Measurements from ENCODE around the gene SIK3. TPM values are rescaled to one million over a fixed set of nuclear protein-coding genes. Genes with fewer than 3 reads are reported as not detected.

Gene SIK3
- total and polyA plus RNA-seq, 2 experiments from 2014 or later = 6.1 to 33.9 TPM

DNA sequence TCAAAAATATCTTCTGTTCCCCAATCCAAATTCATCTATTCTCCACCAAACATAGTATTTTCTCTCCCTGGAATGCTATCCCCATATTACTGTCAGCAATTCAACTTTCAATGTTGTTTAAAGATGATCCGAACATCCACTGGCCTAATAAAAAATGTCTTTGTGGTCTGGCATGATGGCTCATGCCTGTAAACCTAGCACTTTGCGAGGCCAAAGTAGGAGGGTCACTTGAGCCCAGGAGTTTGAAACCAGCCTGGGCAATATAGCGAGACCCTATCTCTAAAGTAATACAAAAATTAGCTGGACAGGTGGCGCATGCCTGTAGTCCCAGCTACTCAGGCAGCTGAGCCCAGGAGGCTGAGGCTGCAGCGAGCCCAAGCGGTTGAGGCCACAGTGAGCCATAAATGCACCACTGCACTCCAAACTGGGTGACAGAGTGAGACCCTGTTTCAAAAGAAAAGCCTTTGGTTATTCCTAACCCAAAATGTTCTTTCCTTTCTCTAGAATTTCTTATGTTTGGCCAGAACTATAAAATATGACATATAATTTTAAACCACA, 29.8 kb downstream of the SIK3 start:
- ATAC-seq = no peak
- TF ChIP-seq, protein P1, sequence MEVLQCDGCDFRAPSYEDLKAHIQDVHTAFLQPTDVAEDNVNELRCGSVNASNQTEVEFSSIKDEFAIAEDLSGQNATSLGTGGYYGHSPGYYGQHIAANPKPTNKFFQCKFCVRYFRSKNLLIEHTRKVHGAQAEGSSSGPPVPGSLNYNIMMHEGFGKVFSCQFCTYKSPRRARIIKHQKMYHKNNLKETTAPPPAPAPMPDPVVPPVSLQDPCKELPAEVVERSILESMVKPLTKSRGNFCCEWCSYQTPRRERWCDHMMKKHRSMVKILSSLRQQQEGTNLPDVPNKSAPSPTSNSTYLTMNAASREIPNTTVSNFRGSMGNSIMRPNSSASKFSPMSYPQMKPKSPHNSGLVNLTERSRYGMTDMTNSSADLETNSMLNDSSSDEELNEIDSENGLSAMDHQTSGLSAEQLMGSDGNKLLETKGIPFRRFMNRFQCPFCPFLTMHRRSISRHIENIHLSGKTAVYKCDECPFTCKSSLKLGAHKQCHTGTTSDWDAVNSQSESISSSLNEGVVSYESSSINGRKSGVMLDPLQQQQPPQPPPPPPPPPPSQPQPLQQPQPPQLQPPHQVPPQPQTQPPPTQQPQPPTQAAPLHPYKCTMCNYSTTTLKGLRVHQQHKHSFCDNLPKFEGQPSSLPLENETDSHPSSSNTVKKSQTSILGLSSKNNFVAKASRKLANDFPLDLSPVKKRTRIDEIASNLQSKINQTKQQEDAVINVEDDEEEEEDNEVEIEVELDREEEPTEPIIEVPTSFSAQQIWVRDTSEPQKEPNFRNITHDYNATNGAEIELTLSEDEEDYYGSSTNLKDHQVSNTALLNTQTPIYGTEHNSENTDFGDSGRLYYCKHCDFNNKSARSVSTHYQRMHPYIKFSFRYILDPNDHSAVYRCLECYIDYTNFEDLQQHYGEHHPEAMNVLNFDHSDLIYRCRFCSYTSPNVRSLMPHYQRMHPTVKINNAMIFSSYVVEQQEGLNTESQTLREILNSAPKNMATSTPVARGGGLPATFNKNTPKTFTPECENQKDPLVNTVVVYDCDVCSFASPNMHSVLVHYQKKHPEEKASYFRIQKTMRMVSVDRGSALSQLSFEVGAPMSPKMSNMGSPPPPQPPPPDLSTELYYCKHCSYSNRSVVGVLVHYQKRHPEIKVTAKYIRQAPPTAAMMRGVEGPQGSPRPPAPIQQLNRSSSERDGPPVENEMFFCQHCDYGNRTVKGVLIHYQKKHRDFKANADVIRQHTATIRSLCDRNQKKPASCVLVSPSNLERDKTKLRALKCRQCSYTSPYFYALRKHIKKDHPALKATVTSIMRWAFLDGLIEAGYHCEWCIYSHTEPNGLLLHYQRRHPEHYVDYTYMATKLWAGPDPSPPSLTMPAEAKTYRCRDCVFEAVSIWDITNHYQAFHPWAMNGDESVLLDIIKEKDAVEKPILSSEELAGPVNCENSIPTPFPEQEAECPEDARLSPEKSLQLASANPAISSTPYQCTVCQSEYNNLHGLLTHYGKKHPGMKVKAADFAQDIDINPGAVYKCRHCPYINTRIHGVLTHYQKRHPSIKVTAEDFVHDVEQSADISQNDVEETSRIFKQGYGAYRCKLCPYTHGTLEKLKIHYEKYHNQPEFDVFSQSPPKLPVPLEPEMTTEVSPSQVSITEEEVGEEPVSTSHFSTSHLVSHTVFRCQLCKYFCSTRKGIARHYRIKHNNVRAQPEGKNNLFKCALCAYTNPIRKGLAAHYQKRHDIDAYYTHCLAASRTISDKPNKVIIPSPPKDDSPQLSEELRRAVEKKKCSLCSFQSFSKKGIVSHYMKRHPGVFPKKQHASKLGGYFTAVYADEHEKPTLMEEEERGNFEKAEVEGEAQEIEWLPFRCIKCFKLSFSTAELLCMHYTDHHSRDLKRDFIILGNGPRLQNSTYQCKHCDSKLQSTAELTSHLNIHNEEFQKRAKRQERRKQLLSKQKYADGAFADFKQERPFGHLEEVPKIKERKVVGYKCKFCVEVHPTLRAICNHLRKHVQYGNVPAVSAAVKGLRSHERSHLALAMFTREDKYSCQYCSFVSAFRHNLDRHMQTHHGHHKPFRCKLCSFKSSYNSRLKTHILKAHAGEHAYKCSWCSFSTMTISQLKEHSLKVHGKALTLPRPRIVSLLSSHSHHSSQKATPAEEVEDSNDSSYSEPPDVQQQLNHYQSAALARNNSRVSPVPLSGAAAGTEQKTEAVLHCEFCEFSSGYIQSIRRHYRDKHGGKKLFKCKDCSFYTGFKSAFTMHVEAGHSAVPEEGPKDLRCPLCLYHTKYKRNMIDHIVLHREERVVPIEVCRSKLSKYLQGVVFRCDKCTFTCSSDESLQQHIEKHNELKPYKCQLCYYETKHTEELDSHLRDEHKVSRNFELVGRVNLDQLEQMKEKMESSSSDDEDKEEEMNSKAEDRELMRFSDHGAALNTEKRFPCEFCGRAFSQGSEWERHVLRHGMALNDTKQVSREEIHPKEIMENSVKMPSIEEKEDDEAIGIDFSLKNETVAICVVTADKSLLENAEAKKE (CRISPR knock-in tag; IDR thresholded peaks at IDR 0.05) = no peak
- TF ChIP-seq ZNF331 (CRISPR knock-in tag; IDR thresholded peaks at IDR 0.05; ENCODE audit: low read depth) (no peak), CREB1 (CRISPR knock-in tag; IDR thresholded peaks at IDR 0.05; ENCODE audit: low read depth) (no peak), EZH2 (IDR thresholded peaks at IDR 0.05; ENCODE audit: low read depth, unreplicated experiment) (no peak), ZNF114 (CRISPR knock-in tag; IDR thresholded peaks at IDR 0.05) (no peak), STAT1 (IDR thresholded peaks at IDR 0.05; ENCODE audit: unreplicated experiment) (no peak), NANOG (IDR thresholded peaks at IDR 0.05; ENCODE audit: borderline replicate concordance) (no peak), POLR2AphosphoS5 (IDR thresholded peaks at IDR 0.05; ENCODE audit: low read depth) (no peak), JUNB (IDR thresholded peaks at IDR 0.05; ENCODE audit: unreplicated experiment) (no peak)
- TF ChIP-seq, protein P2, sequence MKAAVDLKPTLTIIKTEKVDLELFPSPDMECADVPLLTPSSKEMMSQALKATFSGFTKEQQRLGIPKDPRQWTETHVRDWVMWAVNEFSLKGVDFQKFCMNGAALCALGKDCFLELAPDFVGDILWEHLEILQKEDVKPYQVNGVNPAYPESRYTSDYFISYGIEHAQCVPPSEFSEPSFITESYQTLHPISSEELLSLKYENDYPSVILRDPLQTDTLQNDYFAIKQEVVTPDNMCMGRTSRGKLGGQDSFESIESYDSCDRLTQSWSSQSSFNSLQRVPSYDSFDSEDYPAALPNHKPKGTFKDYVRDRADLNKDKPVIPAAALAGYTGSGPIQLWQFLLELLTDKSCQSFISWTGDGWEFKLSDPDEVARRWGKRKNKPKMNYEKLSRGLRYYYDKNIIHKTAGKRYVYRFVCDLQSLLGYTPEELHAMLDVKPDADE (IDR thresholded peaks at IDR 0.05) = no peak
- TF ChIP-seq, protein P3, sequence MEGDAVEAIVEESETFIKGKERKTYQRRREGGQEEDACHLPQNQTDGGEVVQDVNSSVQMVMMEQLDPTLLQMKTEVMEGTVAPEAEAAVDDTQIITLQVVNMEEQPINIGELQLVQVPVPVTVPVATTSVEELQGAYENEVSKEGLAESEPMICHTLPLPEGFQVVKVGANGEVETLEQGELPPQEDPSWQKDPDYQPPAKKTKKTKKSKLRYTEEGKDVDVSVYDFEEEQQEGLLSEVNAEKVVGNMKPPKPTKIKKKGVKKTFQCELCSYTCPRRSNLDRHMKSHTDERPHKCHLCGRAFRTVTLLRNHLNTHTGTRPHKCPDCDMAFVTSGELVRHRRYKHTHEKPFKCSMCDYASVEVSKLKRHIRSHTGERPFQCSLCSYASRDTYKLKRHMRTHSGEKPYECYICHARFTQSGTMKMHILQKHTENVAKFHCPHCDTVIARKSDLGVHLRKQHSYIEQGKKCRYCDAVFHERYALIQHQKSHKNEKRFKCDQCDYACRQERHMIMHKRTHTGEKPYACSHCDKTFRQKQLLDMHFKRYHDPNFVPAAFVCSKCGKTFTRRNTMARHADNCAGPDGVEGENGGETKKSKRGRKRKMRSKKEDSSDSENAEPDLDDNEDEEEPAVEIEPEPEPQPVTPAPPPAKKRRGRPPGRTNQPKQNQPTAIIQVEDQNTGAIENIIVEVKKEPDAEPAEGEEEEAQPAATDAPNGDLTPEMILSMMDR (conservative IDR thresholded peaks at IDR 0.05; ENCODE audit: low read depth in 2 of 2) = no peak
- TF ChIP-seq, protein P4, sequence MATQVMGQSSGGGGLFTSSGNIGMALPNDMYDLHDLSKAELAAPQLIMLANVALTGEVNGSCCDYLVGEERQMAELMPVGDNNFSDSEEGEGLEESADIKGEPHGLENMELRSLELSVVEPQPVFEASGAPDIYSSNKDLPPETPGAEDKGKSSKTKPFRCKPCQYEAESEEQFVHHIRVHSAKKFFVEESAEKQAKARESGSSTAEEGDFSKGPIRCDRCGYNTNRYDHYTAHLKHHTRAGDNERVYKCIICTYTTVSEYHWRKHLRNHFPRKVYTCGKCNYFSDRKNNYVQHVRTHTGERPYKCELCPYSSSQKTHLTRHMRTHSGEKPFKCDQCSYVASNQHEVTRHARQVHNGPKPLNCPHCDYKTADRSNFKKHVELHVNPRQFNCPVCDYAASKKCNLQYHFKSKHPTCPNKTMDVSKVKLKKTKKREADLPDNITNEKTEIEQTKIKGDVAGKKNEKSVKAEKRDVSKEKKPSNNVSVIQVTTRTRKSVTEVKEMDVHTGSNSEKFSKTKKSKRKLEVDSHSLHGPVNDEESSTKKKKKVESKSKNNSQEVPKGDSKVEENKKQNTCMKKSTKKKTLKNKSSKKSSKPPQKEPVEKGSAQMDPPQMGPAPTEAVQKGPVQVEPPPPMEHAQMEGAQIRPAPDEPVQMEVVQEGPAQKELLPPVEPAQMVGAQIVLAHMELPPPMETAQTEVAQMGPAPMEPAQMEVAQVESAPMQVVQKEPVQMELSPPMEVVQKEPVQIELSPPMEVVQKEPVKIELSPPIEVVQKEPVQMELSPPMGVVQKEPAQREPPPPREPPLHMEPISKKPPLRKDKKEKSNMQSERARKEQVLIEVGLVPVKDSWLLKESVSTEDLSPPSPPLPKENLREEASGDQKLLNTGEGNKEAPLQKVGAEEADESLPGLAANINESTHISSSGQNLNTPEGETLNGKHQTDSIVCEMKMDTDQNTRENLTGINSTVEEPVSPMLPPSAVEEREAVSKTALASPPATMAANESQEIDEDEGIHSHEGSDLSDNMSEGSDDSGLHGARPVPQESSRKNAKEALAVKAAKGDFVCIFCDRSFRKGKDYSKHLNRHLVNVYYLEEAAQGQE (IDR thresholded peaks at IDR 0.05; ENCODE audit: unreplicated experiment) = no peak
- Mint-ChIP-seq H3K9me3 (no peaks in the 10 kb centered on the region), H3K4me1 (peaks cover 20% of the 10 kb centered on the region), H3K27ac (no peak overlapping the region; the same call in 1 of the 2 replicates), H3K36me3 (ENCODE audit: low read depth) (no peaks in the 10 kb centered on the region), H3K4me3 (no peak overlapping the region), H3K27me3 (ENCODE audit: insufficient read depth, low read depth, poor library complexity) (peaks cover 1% of the 10 kb centered on the region)
- Histone ChIP-seq H3K36me3 (ENCODE audit: insufficient read depth) (no peaks in the 10 kb centered on the region), H3K4me1 (ENCODE audit: insufficient read depth) (peaks cover 14% of the 10 kb centered on the region), H3F3A (replicated peaks; ENCODE audit: low read depth) (no peaks in the 10 kb centered on the region), H3K4me3 (no peak overlapping the region), H2AFZ (no peak overlapping the region), H3K27me3 (ENCODE audit: insufficient read depth) (no peaks in the 10 kb centered on the region), H3K9me2 (ENCODE audit: insufficient read depth) (no peaks in the 10 kb centered on the region), H3K79me2 (replicated peaks; ENCODE audit: insufficient read depth) (peaks cover 98% of the 10 kb centered on the region), H4K20me1 (replicated peaks; ENCODE audit: insufficient read depth) (no peaks in the 10 kb centered on the region; the same call in 1 of the 2 replicates), H3K27ac (ENCODE audit: low read depth) (no peak overlapping the region; the same call in 1 of the 2 replicates), H3K4me2 (no peak overlapping the region)
- DNase-seq (ENCODE audit: low spot score) = no peak

All from GM23338 (cell line).